Progenitor cell of endocrine pancreas (in vitro differentiated cells): ENCODE results near the gene TMEM208. TPM values are rescaled to one million over a fixed set of nuclear protein-coding genes. Genes with fewer than 3 reads are reported as not detected.

ENCODE experiments used
- DNase-seq: peaks from one replicate; pipeline ENCODE4 v3.0.0; 2021; ENCODE audit warnings: low spot score; ENCODE audit not compliant: unreplicated experiment
- H3K27ac Mint-ChIP-seq: 2 replicates; pipeline ENCODE4 v1.8.0; 2021; ENCODE audit warnings: mild to moderate bottlenecking, moderate library complexity, mixed read lengths
- H3K27me3 Mint-ChIP-seq: 2 replicates; pipeline ENCODE4 v1.8.0; 2021; ENCODE audit warnings: mixed read lengths
- H3K36me3 Mint-ChIP-seq: 2 replicates; pipeline ENCODE4 v1.8.0; 2022; ENCODE audit warnings: mixed read lengths; ENCODE audit not compliant: insufficient read depth
- H3K4me1 Mint-ChIP-seq: 2 replicates; pipeline ENCODE4 v1.8.0; 2021; ENCODE audit warnings: low read depth, mixed read lengths
- H3K4me3 Mint-ChIP-seq: 2 replicates; pipeline ENCODE4 v1.8.0; 2021; ENCODE audit warnings: low read depth, mild to moderate bottlenecking, moderate library complexity, mixed read lengths
- H3K9me3 Mint-ChIP-seq: 2 replicates; pipeline ENCODE4 v1.8.0; 2021; ENCODE audit warnings: low read depth, mixed read lengths
- CTCF ChIP-seq: fragments of 200-600 bp; sonication (generic); IDR thresholded peaks from one replicate; pipeline ENCODE4 v1.5.0; 2021; ENCODE audit warnings: antibody characterized with exemption, mild to moderate bottlenecking; ENCODE audit not compliant: unreplicated experiment
- long read RNA-seq: library from polyadenylated mRNA; unstranded; transcript quantifications from one replicate; pipeline ENCODE4 v2.0.0, GENCODE V29; 2020
- total RNA-seq: library from RNA; stranded (reverse); gene quantifications from 2 replicates; pipeline ENCODE4 v1.2.1, GENCODE V29; 2021

TMEM208 gene
- total RNA-seq = 33.4 and 36.3 TPM in 2 replicates
- long read RNA-seq, transcript TMEM208-201 (6 exons, 793 nt) = major isoform, 5 of 9 reads
- long read RNA-seq, partial matches to known transcripts = 0 of 9 reads
- long read RNA-seq, other reads (novel, unspliced or antisense) = 1 of 9 reads

- peak; percentile 24 for TF ChIP-seq CTCF
- Mint-ChIP-seq H3K36me3 (peaks cover 5% of the 10 kb centered on the region), H3K4me3 (peak within 1 kb of the TSS; percentile 100), H3K27me3 (no peaks in the 10 kb centered on the region), H3K4me1 (peaks cover 17% of the 10 kb centered on the region), H3K9me3 (no peaks in the 10 kb centered on the region), H3K27ac (peak within 1 kb of the TSS; percentile 95)
- DNase-seq = peak; percentile 98
Observed at GRCh38 chr16:67226804-67227566, at the start of gene TMEM208. Gene TMEM208, plus strand, starts transcription at chr16:67227130. Its CDS starts 89 bp downstream, at chr16:67227219.

GRCh38 chr16:67177743-67178699 is 48.9 kb upstream of the TMEM208 start:
- H3K9me3 Mint-ChIP-seq = no peaks in the 10 kb centered on the region
- H3K4me1 Mint-ChIP-seq = peaks cover 13% of the 10 kb centered on the region
- H3K27me3 Mint-ChIP-seq = peaks cover 37% of the 10 kb centered on the region
- H3K4me3 Mint-ChIP-seq = peak overlapping the region; percentile 42
- peak overlapping the region; percentile 51 for H3K27ac Mint-ChIP-seq
- DNase-seq = peak; percentile 65
- H3K36me3 Mint-ChIP-seq = peaks cover 4% of the 10 kb centered on the region
- TF ChIP-seq CTCF = no peak

- H3K4me3 Mint-ChIP-seq = no peak overlapping the region
- H3K36me3 Mint-ChIP-seq = peaks cover 4% of the 10 kb centered on the region
- H3K27me3 Mint-ChIP-seq = peaks cover 27% of the 10 kb centered on the region
- no peak overlapping the region for H3K27ac Mint-ChIP-seq
- no peak for TF ChIP-seq CTCF
- DNase-seq = no peak
- H3K4me1 Mint-ChIP-seq = peaks cover 4% of the 10 kb centered on the region
- no peaks in the 10 kb centered on the region for H3K9me3 Mint-ChIP-seq
Observed at GRCh38 chr16:67179421-67180080, 47.4 kb upstream of the TMEM208 start.

GRCh38 chr16:67180166-67180565 is 46.8 kb upstream of the TMEM208 start:
- DNase-seq = no peak
- Mint-ChIP-seq H3K9me3 (no peaks in the 10 kb centered on the region), H3K27me3 (peaks cover 27% of the 10 kb centered on the region), H3K27ac (no peak overlapping the region), H3K4me1 (peaks cover 6% of the 10 kb centered on the region), H3K4me3 (no peak overlapping the region), H3K36me3 (peaks cover 4% of the 10 kb centered on the region)
- TF ChIP-seq CTCF = no peak

DNA sequence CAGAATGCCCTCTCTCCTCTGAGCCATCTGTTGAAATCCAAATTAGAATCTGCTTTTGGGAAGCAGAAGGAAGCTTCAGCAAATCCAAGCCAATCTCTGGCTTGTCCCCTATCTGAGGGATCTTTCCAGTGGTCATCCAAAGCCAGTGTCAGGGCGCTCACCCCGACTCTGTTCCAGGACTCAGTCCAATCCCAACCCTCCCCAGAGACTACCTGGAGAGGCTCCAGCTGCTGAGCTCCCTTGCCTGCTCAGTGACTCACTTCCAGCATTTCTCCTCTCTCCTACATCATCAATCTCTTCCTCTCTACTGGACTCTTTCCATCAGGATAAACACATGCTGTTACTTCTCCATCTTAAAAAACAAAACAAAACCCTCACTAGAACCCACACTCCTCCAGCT is 45.6 kb upstream of the TMEM208 start:
- H3K27ac Mint-ChIP-seq = no peak overlapping the region
- DNase-seq = no peak
- peaks cover 7% of the 10 kb centered on the region for H3K4me1 Mint-ChIP-seq
- TF ChIP-seq CTCF = no peak
- peaks cover 3% of the 10 kb centered on the region for H3K36me3 Mint-ChIP-seq
- H3K27me3 Mint-ChIP-seq = peaks cover 22% of the 10 kb centered on the region
- no peaks in the 10 kb centered on the region for H3K9me3 Mint-ChIP-seq
- no peak overlapping the region for H3K4me3 Mint-ChIP-seq
